H9 (cell line): Measurements from ENCODE around the gene GIMAP1. TPM values are rescaled to one million over a fixed set of nuclear protein-coding genes. Genes with fewer than 3 reads are reported as not detected.

Experiments used
- DNase-seq: peaks from one replicate; pipeline ENCODE4 v3.0.0-alpha.2; 2017
- H2AFZ ChIP-seq: one replicate; pipeline ENCODE4 v1.6.1; 2013; ENCODE audit warnings: mild to moderate bottlenecking, low read length, control low read depth, moderate library complexity
- H2AK5ac ChIP-seq: 2 replicates; pipeline ENCODE4 v1.6.1; 2013; ENCODE audit warnings: low read length, control low read depth, mixed read lengths; ENCODE audit not compliant: insufficient read length
- H2BK120ac ChIP-seq: one replicate; pipeline ENCODE4 v1.6.1; 2013; ENCODE audit warnings: low read depth, mild to moderate bottlenecking, low read length, control low read depth, inconsistent platforms; ENCODE audit not compliant: poor library complexity, severe bottlenecking
- H2BK12ac ChIP-seq: 2 replicates; pipeline ENCODE4 v1.6.1; 2013; ENCODE audit warnings: low read length, control low read depth, mixed read lengths, low read depth; ENCODE audit not compliant: insufficient read length
- H2BK15ac ChIP-seq: 2 replicates; pipeline ENCODE4 v1.6.1; 2013; ENCODE audit warnings: low read depth, low read length, control low read depth
- H2BK20ac ChIP-seq: one replicate; pipeline ENCODE4 v1.6.1; 2013; ENCODE audit warnings: low read depth, mild to moderate bottlenecking, low read length, control low read depth, inconsistent platforms; ENCODE audit not compliant: poor library complexity, severe bottlenecking
- H2BK5ac ChIP-seq: 2 replicates; pipeline ENCODE4 v1.6.1; 2013; ENCODE audit warnings: low read length, control low read depth, mixed read lengths; ENCODE audit not compliant: insufficient read length
- H3K14ac ChIP-seq: 2 replicates; pipeline ENCODE4 v1.6.1; 2013; ENCODE audit warnings: low read length, control low read depth; ENCODE audit not compliant: insufficient read depth
- H3K18ac ChIP-seq: 2 replicates; pipeline ENCODE4 v1.6.1; 2013; ENCODE audit warnings: low read depth, mild to moderate bottlenecking, mixed read lengths, low read length, control low read depth; ENCODE audit not compliant: insufficient read length
- H3K23ac ChIP-seq: 2 replicates; pipeline ENCODE4 v1.6.1; 2013; ENCODE audit warnings: low read length, control low read depth, mixed read lengths, low read depth; ENCODE audit not compliant: insufficient read length
- H3K23me2 ChIP-seq: 2 replicates; pipeline ENCODE4 v1.6.1; 2013; ENCODE audit warnings: low read depth, mild to moderate bottlenecking, mixed read lengths, low read length, control low read depth; ENCODE audit not compliant: insufficient read length, poor library complexity, severe bottlenecking
- H3K27ac ChIP-seq: 2 replicates; pipeline ENCODE4 v1.5.1; 2013; ENCODE audit warnings: low read length, control low read depth, mixed read lengths, low read depth; ENCODE audit not compliant: insufficient read length
- H3K27me3 ChIP-seq: 2 replicates; pipeline ENCODE4 v1.6.1; 2013; ENCODE audit warnings: low read length, control low read depth, inconsistent platforms; ENCODE audit not compliant: insufficient read depth
- H3K4ac ChIP-seq: 2 replicates; pipeline ENCODE4 v1.6.1; 2013; ENCODE audit warnings: low read depth, mild to moderate bottlenecking, control low read depth, inconsistent platforms, low read length, moderate library complexity
- H3K4me1 ChIP-seq: 2 replicates; pipeline ENCODE4 v1.6.1; 2013; ENCODE audit warnings: low read length, control low read depth, inconsistent platforms; ENCODE audit not compliant: insufficient read depth
- H3K4me2 ChIP-seq: 2 replicates; pipeline ENCODE4 v1.6.1; 2013; ENCODE audit warnings: low read length, control low read depth, mixed read lengths; ENCODE audit not compliant: insufficient read length, insufficient read depth
- H3K56ac ChIP-seq: 2 replicates; pipeline ENCODE4 v1.6.1; 2013; ENCODE audit warnings: low read depth, mild to moderate bottlenecking, mixed read lengths, low read length, control low read depth; ENCODE audit not compliant: insufficient read length
- H3K79me1 ChIP-seq: 2 replicates; pipeline ENCODE4 v1.6.1; 2013; ENCODE audit warnings: low read depth, mild to moderate bottlenecking, moderate library complexity, low read length, control low read depth, inconsistent platforms; ENCODE audit not compliant: insufficient read depth, poor library complexity, severe bottlenecking
- H3K79me2 ChIP-seq: 2 replicates; pipeline ENCODE4 v1.6.1; 2013; ENCODE audit warnings: low read length, control low read depth, inconsistent platforms; ENCODE audit not compliant: insufficient read depth
- H3K9ac ChIP-seq: 2 replicates; pipeline ENCODE4 v1.6.1; 2013; ENCODE audit warnings: low read length, control low read depth, mixed read lengths; ENCODE audit not compliant: insufficient read length; ENCODE audit errors: extremely low read depth
- H3K9me3 ChIP-seq: one replicate; pipeline ENCODE4 v1.6.1; 2013; ENCODE audit warnings: low read depth, low read length, inconsistent platforms; ENCODE audit not compliant: control insufficient read depth
- H3T11ph ChIP-seq: one replicate; pipeline ENCODE4 v1.6.1; 2013; ENCODE audit warnings: mild to moderate bottlenecking, low read length, control low read depth, inconsistent platforms
- H4K20me1 ChIP-seq: one replicate; pipeline ENCODE4 v1.6.1; 2013; ENCODE audit not compliant: control insufficient read depth, insufficient read length, insufficient read depth
- H4K5ac ChIP-seq: 2 replicates; pipeline ENCODE4 v1.6.1; 2013; ENCODE audit warnings: low read depth, mild to moderate bottlenecking, mixed read lengths, low read length, control low read depth; ENCODE audit not compliant: insufficient read length
- H4K8ac ChIP-seq: replicated peaks from 2 replicates; pipeline ENCODE4 v1.6.1; 2013; ENCODE audit warnings: low read length, control low read depth, mixed read lengths, low read depth; ENCODE audit not compliant: insufficient read length
- H4K91ac ChIP-seq: 2 replicates; pipeline ENCODE4 v1.6.1; 2013; ENCODE audit warnings: low read depth, mild to moderate bottlenecking, moderate library complexity, mixed read lengths, low read length, control low read depth; ENCODE audit not compliant: insufficient read length
- H3K27ac Mint-ChIP-seq, 3 experiments: 2 replicates in 2 of 3; 3 replicates in 1 of 3; pipeline ENCODE4 v1.8.0; 2020 to 2021; ENCODE audit warnings: mixed read lengths in 3 of 3, mild to moderate bottlenecking in 1 of 3, moderate library complexity in 1 of 3
- H3K27me3 Mint-ChIP-seq: 2 replicates; pipeline ENCODE4 v1.8.0; 2021; ENCODE audit warnings: low read depth, mild to moderate bottlenecking, moderate library complexity, mixed read lengths
- H3K36me3 Mint-ChIP-seq, 3 experiments: 2 replicates in 2 of 3; 3 replicates in 1 of 3; pipeline ENCODE4 v1.8.0; 2020 to 2021; ENCODE audit warnings: low read depth in 3 of 3, mixed read lengths in 3 of 3; ENCODE audit not compliant: insufficient read depth in 1 of 3
- H3K4me1 Mint-ChIP-seq, 2 experiments: 2 replicates each; pipeline ENCODE4 v1.8.0; 2020; ENCODE audit warnings: mixed read lengths in 2 of 2
- H3K4me3 Mint-ChIP-seq, 2 experiments: 2 replicates in 1 of 2; 3 replicates in 1 of 2; pipeline ENCODE4 v1.8.0; 2020 to 2021; ENCODE audit warnings: mild to moderate bottlenecking in 2 of 2, mixed read lengths in 2 of 2, moderate library complexity in 1 of 2
- H3K9me3 Mint-ChIP-seq, 2 experiments: 2 replicates in 1 of 2; 3 replicates in 1 of 2; pipeline ENCODE4 v1.8.0; 2020; ENCODE audit warnings: mild to moderate bottlenecking in 2 of 2, mixed read lengths in 2 of 2, moderate library complexity in 1 of 2
- total RNA-seq: library from RNA; stranded (reverse); gene quantifications from 2 replicates; pipeline ENCODE4 v1.2.1, GENCODE V29; 2021
- TF ChIP-seq, protein P1 (sequence below): fragments of 200-600 bp; sonication (generic); conservative IDR thresholded peaks from 3 replicates; pipeline ENCODE4 v1.8.0; 2021; ENCODE audit warnings: antibody characterized with exemption, mild to moderate bottlenecking

Gene GIMAP1
- total RNA-seq, 1 experiment from 2014 or later = not detected

DNA sequence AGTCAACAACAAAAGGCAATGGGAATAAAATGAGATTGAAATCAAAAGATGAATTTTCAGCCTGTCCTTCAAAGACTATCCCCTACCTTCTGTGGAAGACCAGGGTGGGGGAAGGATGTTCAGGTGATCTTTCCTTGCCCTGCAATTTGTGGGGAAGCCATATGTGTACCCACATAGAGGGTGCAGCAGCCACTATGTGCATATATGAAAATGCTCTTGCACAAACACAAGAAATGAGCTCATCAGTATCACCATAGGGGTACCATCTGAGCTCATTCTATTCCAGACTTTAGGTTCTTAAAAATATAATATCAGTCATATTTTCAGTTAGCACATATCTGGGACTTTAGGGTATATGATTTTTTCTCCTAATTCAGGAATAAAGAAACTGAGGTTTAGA, 38.5 kb downstream of the GIMAP1 start:
- no peaks in the 10 kb centered on the region for H3K9me3 Mint-ChIP-seq
- Histone ChIP-seq H3K27ac (no peak overlapping the region), H3T11ph (no peak overlapping the region), H4K8ac (no peak overlapping the region), H4K5ac (no peak overlapping the region), H4K91ac (no peak overlapping the region), H3K27me3 (no peaks in the 10 kb centered on the region; the same call in 1 of the 2 replicates), H3K23ac (no peak overlapping the region), H3K4ac (no peak overlapping the region), H2BK15ac (no peak overlapping the region), H3K4me2 (no peak overlapping the region), H3K56ac (no peak overlapping the region), H2AK5ac (no peak overlapping the region), H3K79me1 (no peaks in the 10 kb centered on the region), H3K18ac (no peak overlapping the region), H3K4me1 (no peaks in the 10 kb centered on the region), H3K14ac (no peak overlapping the region), H2BK120ac (no peak overlapping the region), H3K9me3 (no peaks in the 10 kb centered on the region), H3K23me2 (no peaks in the 10 kb centered on the region), H3K79me2 (no peaks in the 10 kb centered on the region; the same call in 1 of the 2 replicates), H4K20me1 (no peaks in the 10 kb centered on the region), H2BK20ac (no peak overlapping the region), H2BK5ac (no peak overlapping the region), H2AFZ (no peak overlapping the region), H3K9ac (no peak overlapping the region), H2BK12ac (no peak overlapping the region)
- no peak overlapping the region for H3K4me3 Mint-ChIP-seq
- no peak overlapping the region for H3K27ac Mint-ChIP-seq
- H3K27me3 Mint-ChIP-seq = peaks cover 79% of the 10 kb centered on the region
- DNase-seq = no peak
- TF ChIP-seq, protein P1, sequence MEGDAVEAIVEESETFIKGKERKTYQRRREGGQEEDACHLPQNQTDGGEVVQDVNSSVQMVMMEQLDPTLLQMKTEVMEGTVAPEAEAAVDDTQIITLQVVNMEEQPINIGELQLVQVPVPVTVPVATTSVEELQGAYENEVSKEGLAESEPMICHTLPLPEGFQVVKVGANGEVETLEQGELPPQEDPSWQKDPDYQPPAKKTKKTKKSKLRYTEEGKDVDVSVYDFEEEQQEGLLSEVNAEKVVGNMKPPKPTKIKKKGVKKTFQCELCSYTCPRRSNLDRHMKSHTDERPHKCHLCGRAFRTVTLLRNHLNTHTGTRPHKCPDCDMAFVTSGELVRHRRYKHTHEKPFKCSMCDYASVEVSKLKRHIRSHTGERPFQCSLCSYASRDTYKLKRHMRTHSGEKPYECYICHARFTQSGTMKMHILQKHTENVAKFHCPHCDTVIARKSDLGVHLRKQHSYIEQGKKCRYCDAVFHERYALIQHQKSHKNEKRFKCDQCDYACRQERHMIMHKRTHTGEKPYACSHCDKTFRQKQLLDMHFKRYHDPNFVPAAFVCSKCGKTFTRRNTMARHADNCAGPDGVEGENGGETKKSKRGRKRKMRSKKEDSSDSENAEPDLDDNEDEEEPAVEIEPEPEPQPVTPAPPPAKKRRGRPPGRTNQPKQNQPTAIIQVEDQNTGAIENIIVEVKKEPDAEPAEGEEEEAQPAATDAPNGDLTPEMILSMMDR = no peak
- no peaks in the 10 kb centered on the region for H3K36me3 Mint-ChIP-seq
- no peaks in the 10 kb centered on the region for H3K4me1 Mint-ChIP-seq
